SK-N-SH (cell line): Measurements from ENCODE around the gene AUTS2. TPM values are rescaled to one million over a fixed set of nuclear protein-coding genes. Genes with fewer than 3 reads are reported as not detected.

Experiments
- CTCF ChIA-PET: fragments of 300-600, 350-600 bp; formaldehyde crosslinking; extraction: SDS; loops from one replicate; lab custom pipeline; 2021; lab: Yijun Ruan, JAX
- POLR2A ChIA-PET: fragments of 350-600 bp; sonication (Branson Sonifier 250); formaldehyde crosslinking; extraction: SDS; loops from one replicate; lab custom pipeline; 2020; ENCODE audit warnings: antibody characterized with exemption, inconsistent platforms; lab: Yijun Ruan, JAX
- DNase-seq: peaks from one replicate; pipeline ENCODE4 v3.0.0; 2012
- H2AFZ ChIP-seq: fragments of 200-600 bp; sonication (generic); 2 replicates; pipeline ENCODE4 v1.8.1; 2016; ENCODE audit warnings: antibody characterized with exemption, mild to moderate bottlenecking, low read depth
- H3F3A ChIP-seq: fragments of 200-600 bp; sonication (generic); replicated peaks from 2 replicates; pipeline ENCODE3; 2016; ENCODE audit warnings: antibody characterized with exemption, mild to moderate bottlenecking; ENCODE audit not compliant: insufficient read depth
- H3K27ac ChIP-seq, 2 experiments: fragments of 200-500 bp in 1 of 2; fragments of 200-600 bp in 1 of 2; sonication (Bioruptor generic) in 1 of 2; sonication (generic), shearing (Covaris generic) in 1 of 2; 2 replicates each; pipeline versions ENCODE4 v1.5.1 to v1.6.1; 2014 to 2016; ENCODE audit warnings: low read depth in 2 of 2, inconsistent platforms in 1 of 2, low read length in 1 of 2, mild to moderate bottlenecking in 1 of 2, mixed read lengths in 1 of 2
- H3K27me3 ChIP-seq: fragments of 200-600 bp; sonication (generic), shearing (Covaris generic); 2 replicates; pipeline ENCODE4 v1.6.1; 2016; ENCODE audit warnings: mixed run types; ENCODE audit not compliant: insufficient read depth
- H3K36me3 ChIP-seq, 2 experiments: fragments of 200-500 bp in 1 of 2; fragments of 200-600 bp in 1 of 2; sonication (Bioruptor generic) in 1 of 2; sonication (generic) in 1 of 2; replicated peaks in 1 of 2; 2 replicates each; pipeline versions ENCODE3 to v1.5.1; 2014 to 2016; ENCODE audit warnings: low read length in 1 of 2, mild to moderate bottlenecking in 1 of 2; ENCODE audit not compliant: insufficient read depth in 2 of 2, control insufficient read depth in 1 of 2
- H3K4me1 ChIP-seq, 2 experiments: fragments of 200-500 bp in 1 of 2; fragments of 200-600 bp in 1 of 2; sonication (Bioruptor generic) in 1 of 2; sonication (generic), shearing (Covaris generic) in 1 of 2; 2 replicates each; pipeline versions ENCODE4 v1.5.1 to v1.6.1; 2014 to 2016; ENCODE audit warnings: low read depth in 1 of 2, low read length in 1 of 2, mixed run types in 1 of 2; ENCODE audit not compliant: insufficient read depth in 2 of 2, control insufficient read depth in 1 of 2
- H3K4me2 ChIP-seq: fragments of 200-600 bp; sonication (generic), shearing (Covaris generic); 2 replicates; pipeline ENCODE4 v1.6.1; 2017; ENCODE audit warnings: mixed run types
- H3K4me3 ChIP-seq, 2 experiments: fragments of 200-500 bp in 1 of 2; fragments of 200-600 bp in 1 of 2; sonication (Bioruptor generic) in 1 of 2; sonication (generic), shearing (Covaris generic) in 1 of 2; 2 replicates each; pipeline versions ENCODE4 v1.5.1 to v1.8.1; 2014 to 2016; ENCODE audit warnings: low read depth in 2 of 2, inconsistent platforms in 1 of 2, low read length in 1 of 2, mild to moderate bottlenecking in 1 of 2, mixed read lengths in 1 of 2, moderate library complexity in 1 of 2
- H3K79me2 ChIP-seq: fragments of 200-600 bp; sonication (generic); 2 replicates; pipeline ENCODE4 v1.8.1; 2017; ENCODE audit warnings: mild to moderate bottlenecking; ENCODE audit not compliant: insufficient read depth
- H3K9ac ChIP-seq: fragments of 200-600 bp; sonication (generic); 2 replicates; pipeline ENCODE4 v1.6.1; 2017; ENCODE audit warnings: mixed run types
- H3K9me2 ChIP-seq: fragments of 200-600 bp; sonication (generic); 2 replicates; pipeline ENCODE4 v1.6.1; 2017; ENCODE audit warnings: mixed run types
- H3K9me3 ChIP-seq: fragments of 200-600 bp; sonication (generic); 2 replicates; pipeline ENCODE4 v1.6.1; 2017; ENCODE audit warnings: mixed run types, mild to moderate bottlenecking, moderate library complexity
- H4K20me1 ChIP-seq: fragments of 200-600 bp; sonication (generic); 2 replicates; pipeline ENCODE4 v1.6.1; 2017; ENCODE audit warnings: mild to moderate bottlenecking, mixed run types; ENCODE audit not compliant: insufficient read depth
- CHD2 ChIP-seq: fragments of 150-350 bp; IDR thresholded peaks from 2 replicates; pipeline ENCODE4 v1.6.1; 2018; ENCODE audit warnings: low read length; ENCODE audit not compliant: partially characterized antibody
- ELF1 ChIP-seq: IDR thresholded peaks from 2 replicates; pipeline ENCODE4 v1.4.0; 2012
- EZH2phosphoT487 ChIP-seq: fragments of 200-600 bp; sonication (generic); IDR thresholded peaks from 2 replicates; pipeline ENCODE4 v1.6.1; 2017; ENCODE audit warnings: low read depth, mixed run types, mild to moderate bottlenecking, antibody characterized with exemption, moderate library complexity, borderline replicate concordance
- FOXJ3 ChIP-seq: sonication (generic); formaldehyde crosslinking; IDR thresholded peaks from 2 replicates; pipeline ENCODE4 v1.5.1; 2020; ENCODE audit warnings: mild to moderate bottlenecking, missing genetic modification reagents
- GABPA ChIP-seq: IDR thresholded peaks from 2 replicates; pipeline ENCODE4 v1.4.0; 2012; ENCODE audit warnings: low read depth, mild to moderate bottlenecking
- GATA2 ChIP-seq: sonication (generic); formaldehyde crosslinking; IDR thresholded peaks from 2 replicates; pipeline ENCODE4 v1.5.0; 2020; ENCODE audit warnings: mild to moderate bottlenecking, missing genetic modification reagents
- IRF3 ChIP-seq: fragments of 150-350 bp; IDR thresholded peaks from 2 replicates; pipeline ENCODE4 v1.6.1; 2016; ENCODE audit warnings: mild to moderate bottlenecking, low read depth, low read length
- MAX ChIP-seq: IDR thresholded peaks from 2 replicates; pipeline ENCODE4 v1.4.0; 2012; ENCODE audit warnings: low read depth
- MXI1 ChIP-seq: IDR thresholded peaks from 2 replicates; pipeline ENCODE4 v1.6.1; 2012; ENCODE audit warnings: mild to moderate bottlenecking, low read depth, low read length, improper control_type of control experiment
- NRF1 ChIP-seq: IDR thresholded peaks from 2 replicates; pipeline ENCODE4 v1.6.1; 2012; ENCODE audit warnings: low read depth, mild to moderate bottlenecking, low read length
- REST ChIP-seq: IDR thresholded peaks from 2 replicates; pipeline ENCODE4 v1.6.1; 2012; ENCODE audit warnings: mild to moderate bottlenecking, low read depth, low read length, moderate library complexity
- SIN3A ChIP-seq: IDR thresholded peaks from 2 replicates; pipeline ENCODE4 v1.6.1; 2012; ENCODE audit warnings: low read depth, mild to moderate bottlenecking, low read length, moderate library complexity, borderline replicate concordance
- SMC3 ChIP-seq: IDR thresholded peaks from 2 replicates; pipeline ENCODE4 v1.6.1; 2012; ENCODE audit warnings: low read depth, low read length, improper control_type of control experiment
- ZBTB33 ChIP-seq: IDR thresholded peaks from 2 replicates; pipeline ENCODE4 v1.4.0; 2012; ENCODE audit warnings: low read depth, borderline replicate concordance
- WGBS: methylation state at CpG from one replicate; pipeline ENCODE4 v1.1.6; 2017; ENCODE audit warnings: low lambda C conversion rate; 5-methylcytosine and 5-hydroxymethylcytosine counted together
- polyA plus RNA-seq, 3 experiments: library from polyadenylated mRNA; depleted of rRNA; stranded (reverse); fragments of >200 nt; gene quantifications; 2 replicates each; pipeline ENCODE4 v1.2.3, GENCODE V29; 2012

The AUTS2 gene
- polyA plus RNA-seq, 1 of the 3 experiments (the other 2 are of a cell fraction) = 15.6 TPM

- H3K27ac ChIP-seq = no peak overlapping the region
- H4K20me1 ChIP-seq = peaks cover 23% of the 10 kb centered on the region
- WGBS = 83% methylated on average over 2 of the region's 2 CpGs
- H3K9me2 ChIP-seq = no peaks in the 10 kb centered on the region
- H3K79me2 ChIP-seq = peaks cover 81% of the 10 kb centered on the region
- CTCF ChIA-PET = interaction anchor here (0.8 to 1.6 kb wide), 3 partner anchors 122 to 319 kb away, joined by 3 to 4 read pairs (median 3); no protein-coding TSS in a partner anchor
- H3K4me2 ChIP-seq = no peak overlapping the region
- no peak for TF ChIP-seq SIN3A
- no peak for TF ChIP-seq MXI1
- TF ChIP-seq ELF1 = no peak
- TF ChIP-seq ZBTB33 = no peak
- no peak for TF ChIP-seq NRF1
- TF ChIP-seq GABPA = no peak
- TF ChIP-seq, all 33 proteins: peak for 0
- H2AFZ ChIP-seq = no peak overlapping the region
- peaks cover 9% of the 10 kb centered on the region for H3F3A ChIP-seq
- no peak overlapping the region for H3K4me3 ChIP-seq
- no peak for DNase-seq
- no peaks in the 10 kb centered on the region for H3K27me3 ChIP-seq
- H3K36me3 ChIP-seq = no peaks in the 10 kb centered on the region
- no peak overlapping the region for H3K9ac ChIP-seq
- H3K4me1 ChIP-seq = peaks cover 18 to 19% of the 10 kb centered on the region in 2 experiments; a peak in 3 of 4 replicates
- POLR2A ChIA-PET = no interaction called here
- no peaks in the 10 kb centered on the region for H3K9me3 ChIP-seq
Measured at GRCh38 chr7:69613846-69614245, 15.6 kb downstream of the AUTS2 start.

- H3K9ac ChIP-seq = no peak overlapping the region
- no peak for TF ChIP-seq EZH2phosphoT487
- TF ChIP-seq MAX = no peak
- TF ChIP-seq IRF3 = no peak
- TF ChIP-seq REST = no peak
- no peak for TF ChIP-seq SMC3
- TF ChIP-seq GATA2 = no peak
- TF ChIP-seq FOXJ3 = no peak
- TF ChIP-seq CHD2 = no peak
- TF ChIP-seq ZBTB33 = no peak
- TF ChIP-seq, all 33 proteins: peak for 0
- Histone ChIP-seq H3K9me3 (no peaks in the 10 kb centered on the region), H3K79me2 (peaks cover 69% of the 10 kb centered on the region), H3K4me3 (no peak overlapping the region), H3K27me3 (no peaks in the 10 kb centered on the region), H2AFZ (no peak overlapping the region), H3K4me1 (peaks cover 10 to 12% of the 10 kb centered on the region in 2 experiments; a peak in 3 of 4 replicates), H3F3A (peaks cover 3% of the 10 kb centered on the region), H3K9me2 (no peaks in the 10 kb centered on the region), H3K27ac (no peak overlapping the region), H4K20me1 (peaks cover 21% of the 10 kb centered on the region), H3K36me3 (no peaks in the 10 kb centered on the region), H3K4me2 (no peak overlapping the region)
- no peak for DNase-seq
- ChIA-PET CTCF (no interaction called here), POLR2A (no interaction called here)
- WGBS = 95% methylated on average over 2 of the region's 2 CpGs
Measured at GRCh38 chr7:69615685-69616084, 17.4 kb downstream of the AUTS2 start.
